Esophagus squamous epithelium (tissue), 5 donors: ENCODE data around the gene PPP1R14B. TPM values are rescaled to one million over a fixed set of nuclear protein-coding genes. Genes with fewer than 3 reads are reported as not detected.
A peak's percentile ranks its signal among the peaks of the same experiment; 100 is the strongest.

Experiments
- DNase-seq: peaks from one replicate; lab custom pipeline; 2025; lab: John Stamatoyannopoulos, UW
- H3K27ac ChIP-seq, 4 donors: fragments of 200-600 bp; sonication (generic); one replicate each; pipeline ENCODE4 v1.5.1; 2016 to 2019; ENCODE audit warnings: mild to moderate bottlenecking in 1 of 4
- H3K27me3 ChIP-seq, 4 donors: fragments of 200-600 bp; sonication (generic); 1 replicate in 3 of 4; 2 replicates in 1 of 4; pipeline versions ENCODE4 v1.5.1 to v1.6.0; 2017 to 2021; ENCODE audit warnings: antibody characterized with exemption in 1 of 4
- H3K36me3 ChIP-seq, 3 donors: fragments of 200-600 bp; sonication (generic); one replicate each; pipeline ENCODE4 v1.5.1; 2016 to 2019
- H3K4me1 ChIP-seq, 3 donors: fragments of 200-600 bp; sonication (generic); one replicate each; pipeline ENCODE4 v1.5.1; 2017 to 2019
- H3K4me3 ChIP-seq, 4 donors: fragments of 200-600 bp; sonication (generic); 1 replicate in 3 of 4; 2 replicates in 1 of 4; pipeline ENCODE4 v1.5.1; 2016 to 2019; ENCODE audit warnings: mild to moderate bottlenecking in 2 of 4, moderate library complexity in 1 of 4
- H3K9me3 ChIP-seq, 3 donors: fragments of 200-600 bp; sonication (generic); one replicate each; pipeline ENCODE4 v1.5.1; 2016 to 2019
- POLR2A ChIP-seq, 4 donors: fragments of 450-650 bp; IDR thresholded peaks; one replicate each; pipeline ENCODE4 v1.6.1; 2017; ENCODE audit warnings: antibody characterized with exemption in 4 of 4, mild to moderate bottlenecking in 4 of 4, moderate library complexity in 3 of 4
- WGBS, 2 donors: methylation state at CpG; one replicate each; pipeline ENCODE4 v1.1.5; 2018; 5-methylcytosine and 5-hydroxymethylcytosine counted together
- intact Hi-C: fragments of 100-400 bp; cut with DNase I; formaldehyde crosslinking; loops from one replicate; pipeline ENCODE4 v1.15.0; 2022
- total RNA-seq, 4 donors: library from RNA; depleted of rRNA; stranded (reverse); fragments of >200 nt; gene quantifications; one replicate each; pipeline ENCODE4 v1.1.0, GENCODE V29; 2016
- TF ChIP-seq, protein P1 (sequence below), 6 experiments: fragments of 450-650 bp in 4 of 6; fragments of 200-600 bp in 2 of 6; sonication (generic) in 2 of 6; IDR thresholded peaks; one replicate each; pipeline ENCODE4 v1.5.1; 2016 to 2019; ENCODE audit warnings: antibody characterized with exemption in 6 of 6, mild to moderate bottlenecking in 4 of 6, moderate library complexity in 4 of 6
- donor health status: DM: yes; HTN: yes; CAD: no.

Gene PPP1R14B
- total RNA-seq, 4 donors from 2014 or later, result 137 to 279 (median 203) TPM

- Histone ChIP-seq H3K9me3 (no peaks in the 10 kb centered on the region), H3K36me3 (peaks cover 0 to 7% (median 0%) of the 10 kb centered on the region in 3 donors), H3K4me3 (peak overlapping the region; percentile 23 to 67 (median 37)), H3K27ac (no peak overlapping the region), H3K4me1 (peaks cover 10 to 36% (median 20%) of the 10 kb centered on the region in 3 donors), H3K27me3 (peaks cover 8 to 78% (median 17%) of the 10 kb centered on the region in 4 donors)
- no peak for TF ChIP-seq POLR2A (IDR thresholded peaks at IDR 0.05)
- TF ChIP-seq, protein P1, sequence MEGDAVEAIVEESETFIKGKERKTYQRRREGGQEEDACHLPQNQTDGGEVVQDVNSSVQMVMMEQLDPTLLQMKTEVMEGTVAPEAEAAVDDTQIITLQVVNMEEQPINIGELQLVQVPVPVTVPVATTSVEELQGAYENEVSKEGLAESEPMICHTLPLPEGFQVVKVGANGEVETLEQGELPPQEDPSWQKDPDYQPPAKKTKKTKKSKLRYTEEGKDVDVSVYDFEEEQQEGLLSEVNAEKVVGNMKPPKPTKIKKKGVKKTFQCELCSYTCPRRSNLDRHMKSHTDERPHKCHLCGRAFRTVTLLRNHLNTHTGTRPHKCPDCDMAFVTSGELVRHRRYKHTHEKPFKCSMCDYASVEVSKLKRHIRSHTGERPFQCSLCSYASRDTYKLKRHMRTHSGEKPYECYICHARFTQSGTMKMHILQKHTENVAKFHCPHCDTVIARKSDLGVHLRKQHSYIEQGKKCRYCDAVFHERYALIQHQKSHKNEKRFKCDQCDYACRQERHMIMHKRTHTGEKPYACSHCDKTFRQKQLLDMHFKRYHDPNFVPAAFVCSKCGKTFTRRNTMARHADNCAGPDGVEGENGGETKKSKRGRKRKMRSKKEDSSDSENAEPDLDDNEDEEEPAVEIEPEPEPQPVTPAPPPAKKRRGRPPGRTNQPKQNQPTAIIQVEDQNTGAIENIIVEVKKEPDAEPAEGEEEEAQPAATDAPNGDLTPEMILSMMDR (IDR thresholded peaks at IDR 0.05), result no peak
- intact Hi-C loops, result no loop called here
- WGBS, 2 donors, result 6 to 12% methylated on average over 17 to 21 of the region's 42 CpGs
- no peak for DNase-seq
These were observed 45.9 kb upstream of the PPP1R14B start for GRCh38 chr11:64292460-64293254.

- no peaks in the 10 kb centered on the region for H3K9me3 ChIP-seq
- H3K27ac ChIP-seq, result no peak overlapping the region
- H3K36me3 ChIP-seq, result peaks cover 0 to 10% (median 0%) of the 10 kb centered on the region in 3 donors
- H3K4me1 ChIP-seq, result peaks cover 10 to 40% (median 20%) of the 10 kb centered on the region in 3 donors
- no peak for DNase-seq
- peak overlapping the region; percentile 23 to 67 (median 37) for H3K4me3 ChIP-seq
- intact Hi-C loops, result no loop called here
- TF ChIP-seq POLR2A (IDR thresholded peaks at IDR 0.05), result no peak
- TF ChIP-seq, protein P1 (IDR thresholded peaks at IDR 0.05), result no peak
- H3K27me3 ChIP-seq, result peaks cover 8 to 71% (median 14%) of the 10 kb centered on the region in 4 donors
- no CpG with 5 or more reads among the region's 96 CpGs for WGBS, 2 donors
These were observed 45.2 kb upstream of the PPP1R14B start for GRCh38 chr11:64291752-64292459.

DNA sequence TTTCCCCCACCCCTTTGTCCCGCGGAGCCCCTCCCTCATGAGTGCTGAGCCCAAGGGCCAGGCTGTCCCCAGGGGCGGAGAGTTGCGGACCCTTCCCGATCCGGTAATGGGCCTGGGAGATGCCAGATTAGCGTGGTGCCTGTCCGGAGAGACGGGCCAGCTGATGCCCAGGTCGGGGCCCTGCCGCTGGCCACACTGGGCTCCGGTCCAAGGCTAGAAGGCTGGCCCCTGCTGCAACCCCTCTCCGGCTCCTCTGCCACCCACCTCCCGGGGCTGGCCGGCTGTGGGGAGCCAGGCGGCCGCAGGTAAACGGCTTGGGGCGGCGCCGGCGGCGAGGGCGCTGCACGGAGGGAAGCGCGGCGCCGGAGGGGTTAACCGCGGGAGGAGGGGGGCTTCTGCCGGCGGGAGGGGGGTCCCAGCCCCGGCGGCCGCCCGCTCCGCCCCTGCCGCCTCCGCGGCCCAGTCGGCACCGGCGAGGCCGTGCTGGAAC is 44.6 kb upstream of the PPP1R14B start, which contains the start of gene KCNK4:
KCNK4 (plus strand) TSS at position 41 of the 490 bp plus-strand sequence. CDS start 1,717 bp downstream, outside the sequence.
- peak within 1 kb of the TSS; percentile 23 to 67 (median 37) for H3K4me3 ChIP-seq
- H3K4me1 ChIP-seq, result peaks cover 16 to 40% (median 24%) of the 10 kb centered on the region in 3 donors
- TF ChIP-seq, protein P1 (IDR thresholded peaks at IDR 0.05), result no peak
- no peak for TF ChIP-seq POLR2A (IDR thresholded peaks at IDR 0.05)
- intact Hi-C loops, result no loop called here
- H3K9me3 ChIP-seq, result no peaks in the 10 kb centered on the region
- no peak within 1 kb of the TSS for H3K27ac ChIP-seq
- peaks cover 8 to 65% (median 11%) of the 10 kb centered on the region in 4 donors for H3K27me3 ChIP-seq
- no CpG with 5 or more reads among the region's 45 CpGs for WGBS, 2 donors
- H3K36me3 ChIP-seq, result peaks cover 0 to 10% (median 0%) of the 10 kb centered on the region in 3 donors
- no peak for DNase-seq

- 46 to 50% methylated on average over 4 to 6 of the region's 10 CpGs for WGBS, 2 donors
- no peaks in the 10 kb centered on the region for H3K9me3 ChIP-seq
- H3K27ac ChIP-seq, result no peak overlapping the region
- peaks cover 22 to 44% (median 29%) of the 10 kb centered on the region in 3 donors for H3K4me1 ChIP-seq
- H3K4me3 ChIP-seq, result peak overlapping the region in 1 of 4 donors; percentile 67
- no peak for DNase-seq
- intact Hi-C loops, result no loop called here
- peaks cover 0 to 10% (median 0%) of the 10 kb centered on the region in 3 donors for H3K36me3 ChIP-seq
- peaks cover 8 to 58% (median 11%) of the 10 kb centered on the region in 4 donors for H3K27me3 ChIP-seq
- TF ChIP-seq, protein P1 (IDR thresholded peaks at IDR 0.05), result no peak
These were observed 43.9 kb upstream of the PPP1R14B start for GRCh38 chr11:64290352-64291261.
